MM.1S (cell line): Measurements from ENCODE around the gene TPM2.

Experiments
- DNase-seq: peaks from one replicate; pipeline ENCODE4 v3.0.0-alpha.2; 2015
- H2AFZ ChIP-seq: fragments of 300-600 bp; sonication (generic); 2 replicates; pipeline ENCODE4 v1.6.0; 2016; ENCODE audit warnings: antibody characterized with exemption, low read length
- H3F3A ChIP-seq: fragments of 300-600 bp; sonication (generic); 2 replicates; pipeline ENCODE4 v1.6.1; 2016; ENCODE audit warnings: mild to moderate bottlenecking, antibody characterized with exemption, low read length, moderate library complexity, mixed read lengths; ENCODE audit not compliant: insufficient read depth
- H3K27ac ChIP-seq: fragments of 300-600 bp; sonication (generic); 2 replicates; pipeline ENCODE4 v1.5.1; 2016; ENCODE audit warnings: mild to moderate bottlenecking, low read length
- H3K27me3 ChIP-seq: fragments of 300-600 bp; sonication (generic); replicated peaks from 2 replicates; pipeline ENCODE4 v1.6.0; 2016; ENCODE audit warnings: low read length; ENCODE audit not compliant: insufficient read depth
- H3K36me3 ChIP-seq: fragments of 300-600 bp; sonication (generic); replicated peaks from 2 replicates; pipeline ENCODE4 v1.6.1; 2016; ENCODE audit warnings: mild to moderate bottlenecking, low read length, mixed read lengths; ENCODE audit not compliant: insufficient read depth
- H3K4me1 ChIP-seq: fragments of 300-600 bp; sonication (generic); 2 replicates; pipeline ENCODE4 v1.6.1; 2016; ENCODE audit warnings: low read length, mixed read lengths
- H3K4me2 ChIP-seq: fragments of 300-600 bp; sonication (generic); 2 replicates; pipeline ENCODE4 v1.6.0; 2016; ENCODE audit warnings: low read depth, low read length
- H3K4me3 ChIP-seq: fragments of 300-600 bp; sonication (generic); 2 replicates; pipeline ENCODE4 v1.5.1; 2016; ENCODE audit warnings: low read length, mixed read lengths
- H3K79me2 ChIP-seq: fragments of 300-600 bp; sonication (generic); 2 replicates; pipeline ENCODE4 v1.6.1; 2016; ENCODE audit warnings: mixed run types, low read length, mixed read lengths
- H3K9ac ChIP-seq: fragments of 300-600 bp; sonication (generic); 2 replicates; pipeline ENCODE4 v1.6.1; 2016; ENCODE audit warnings: low read length, mixed read lengths
- H3K9me2 ChIP-seq: fragments of 300-600 bp; sonication (generic); replicated peaks from 2 replicates; pipeline ENCODE4 v1.6.1; 2016; ENCODE audit warnings: mild to moderate bottlenecking, low read length, mixed read lengths; ENCODE audit not compliant: insufficient read depth
- H3K9me3 ChIP-seq: fragments of 300-600 bp; sonication (generic); replicated peaks from 2 replicates; pipeline ENCODE4 v1.6.1; 2016; ENCODE audit warnings: mild to moderate bottlenecking, low read length, mixed read lengths; ENCODE audit not compliant: insufficient read depth
- H4K20me1 ChIP-seq: fragments of 300-600 bp; sonication (generic); 2 replicates; pipeline ENCODE4 v1.6.1; 2016; ENCODE audit warnings: mild to moderate bottlenecking, low read length, moderate library complexity, mixed read lengths; ENCODE audit not compliant: insufficient read depth
- EZH2 ChIP-seq: fragments of 300-600 bp; sonication (generic); optimal IDR thresholded peaks from 2 replicates; pipeline ENCODE3; 2017; ENCODE audit warnings: low read depth, mild to moderate bottlenecking, antibody characterized with exemption, low read length, mixed read lengths
- EZH2phosphoT487 ChIP-seq: fragments of 300-600 bp; sonication (generic); IDR thresholded peaks from 2 replicates; pipeline ENCODE4 v1.6.1; 2018; ENCODE audit warnings: antibody characterized with exemption, low read length
- TF ChIP-seq, protein P1 (sequence below): fragments of 300-600 bp; sonication (generic); IDR thresholded peaks from 2 replicates; pipeline ENCODE4 v1.5.1; 2016; ENCODE audit warnings: antibody characterized with exemption, low read length, mixed read lengths

Gene TPM2

GRCh38 chr9:35656348-35656747, 33.4 kb downstream of the TPM2 start:
- Histone ChIP-seq H2AFZ (no peak overlapping the region), H3K9me3 (no peaks in the 10 kb centered on the region), H3K36me3 (no peaks in the 10 kb centered on the region), H3K9me2 (no peaks in the 10 kb centered on the region), H3K27me3 (no peaks in the 10 kb centered on the region), H3K27ac (no peak overlapping the region), H3K4me2 (no peak overlapping the region), H3K4me1 (peaks cover 13% of the 10 kb centered on the region; the same call in 1 of the 2 replicates), H4K20me1 (no peaks in the 10 kb centered on the region), H3F3A (peaks cover 20% of the 10 kb centered on the region), H3K4me3 (no peak overlapping the region), H3K9ac (no peak overlapping the region), H3K79me2 (peaks cover 14% of the 10 kb centered on the region)
- TF ChIP-seq EZH2phosphoT487: no peak
- TF ChIP-seq, protein P1, sequence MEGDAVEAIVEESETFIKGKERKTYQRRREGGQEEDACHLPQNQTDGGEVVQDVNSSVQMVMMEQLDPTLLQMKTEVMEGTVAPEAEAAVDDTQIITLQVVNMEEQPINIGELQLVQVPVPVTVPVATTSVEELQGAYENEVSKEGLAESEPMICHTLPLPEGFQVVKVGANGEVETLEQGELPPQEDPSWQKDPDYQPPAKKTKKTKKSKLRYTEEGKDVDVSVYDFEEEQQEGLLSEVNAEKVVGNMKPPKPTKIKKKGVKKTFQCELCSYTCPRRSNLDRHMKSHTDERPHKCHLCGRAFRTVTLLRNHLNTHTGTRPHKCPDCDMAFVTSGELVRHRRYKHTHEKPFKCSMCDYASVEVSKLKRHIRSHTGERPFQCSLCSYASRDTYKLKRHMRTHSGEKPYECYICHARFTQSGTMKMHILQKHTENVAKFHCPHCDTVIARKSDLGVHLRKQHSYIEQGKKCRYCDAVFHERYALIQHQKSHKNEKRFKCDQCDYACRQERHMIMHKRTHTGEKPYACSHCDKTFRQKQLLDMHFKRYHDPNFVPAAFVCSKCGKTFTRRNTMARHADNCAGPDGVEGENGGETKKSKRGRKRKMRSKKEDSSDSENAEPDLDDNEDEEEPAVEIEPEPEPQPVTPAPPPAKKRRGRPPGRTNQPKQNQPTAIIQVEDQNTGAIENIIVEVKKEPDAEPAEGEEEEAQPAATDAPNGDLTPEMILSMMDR: no peak
- no peak for TF ChIP-seq EZH2
- DNase-seq: no peak

DNA sequence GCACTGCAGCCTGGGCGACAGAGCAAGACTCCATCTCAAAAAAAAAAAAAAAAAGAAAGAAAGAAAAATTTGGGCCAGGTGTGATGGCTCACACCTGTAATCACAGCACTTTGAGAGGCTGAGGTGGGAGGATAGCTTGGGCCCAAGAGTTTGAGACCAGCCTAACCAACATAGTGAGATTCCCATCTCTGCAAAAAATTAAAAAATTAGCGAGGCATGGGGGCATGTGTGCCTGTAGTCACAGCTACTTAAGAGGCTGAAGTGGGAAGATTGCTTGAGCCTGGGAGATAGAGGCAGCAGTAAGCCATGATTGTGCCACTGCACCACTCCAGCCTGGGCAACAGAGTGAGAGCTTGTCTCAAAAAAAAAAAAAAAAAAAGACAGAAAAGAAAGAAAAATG, 36.1 kb downstream of the TPM2 start:
- Histone ChIP-seq H3K27me3 (no peaks in the 10 kb centered on the region), H3K9me2 (no peaks in the 10 kb centered on the region), H3K4me1 (0 out of 2 replicates have a peak, but pooled peaks cover 4% of the 10 kb centered on the region)

GRCh38 chr9:35652829-35653209, 36.9 kb downstream of the TPM2 start:
- Histone ChIP-seq H2AFZ (no peak overlapping the region), H3K4me3 (no peak overlapping the region), H3K27ac (no peak overlapping the region), H4K20me1 (no peaks in the 10 kb centered on the region), H3K4me2 (no peak overlapping the region), H3K27me3 (no peaks in the 10 kb centered on the region), H3K79me2 (no peaks in the 10 kb centered on the region), H3K4me1 (0 out of 2 replicates have a peak, but pooled peaks cover 4% of the 10 kb centered on the region), H3K9me3 (no peaks in the 10 kb centered on the region), H3F3A (peaks cover 6% of the 10 kb centered on the region), H3K9ac (no peak overlapping the region), H3K36me3 (no peaks in the 10 kb centered on the region), H3K9me2 (no peaks in the 10 kb centered on the region)
- no peak for DNase-seq
- TF ChIP-seq EZH2 (no peak), EZH2phosphoT487 (no peak)
- TF ChIP-seq, protein P1: no peak

More for the DNA sequence above, 36.1 kb downstream of the TPM2 start:
- Histone ChIP-seq H3K4me2 (no peak overlapping the region), H3K9ac (no peak overlapping the region), H4K20me1 (no peaks in the 10 kb centered on the region), H2AFZ (no peak overlapping the region), H3K79me2 (no peaks in the 10 kb centered on the region; the same call in 1 of the 2 replicates), H3K4me3 (no peak overlapping the region), H3F3A (peaks cover 13% of the 10 kb centered on the region), H3K36me3 (no peaks in the 10 kb centered on the region), H3K27ac (no peak overlapping the region), H3K9me3 (no peaks in the 10 kb centered on the region)
- no peak for TF ChIP-seq EZH2
- TF ChIP-seq, protein P1: no peak
- TF ChIP-seq EZH2phosphoT487: no peak
- DNase-seq: no peak
